ENCODE data around the gene KLK1.

DNA sequence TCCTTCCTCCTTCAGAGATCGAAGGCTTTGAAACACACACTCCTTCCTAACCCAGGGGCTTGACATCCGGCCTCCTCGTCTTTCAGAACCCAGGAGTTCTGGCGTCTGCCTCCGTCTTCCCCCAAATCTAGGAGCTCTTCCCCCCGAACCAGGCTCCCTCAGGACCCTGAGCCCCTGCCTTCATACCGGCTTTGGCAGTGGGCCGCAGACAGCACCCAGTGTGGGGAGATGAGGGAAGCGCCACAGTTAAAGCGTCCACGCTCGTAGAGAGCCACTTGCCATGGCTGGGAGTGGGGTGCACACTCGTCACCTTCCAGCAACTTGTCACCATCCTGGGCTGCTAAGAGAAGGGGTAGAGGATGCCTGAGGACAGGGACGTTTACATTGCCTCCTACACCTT is 3.9 kb upstream of the KLK1 start:
- TF ChIP-seq, protein P1, sequence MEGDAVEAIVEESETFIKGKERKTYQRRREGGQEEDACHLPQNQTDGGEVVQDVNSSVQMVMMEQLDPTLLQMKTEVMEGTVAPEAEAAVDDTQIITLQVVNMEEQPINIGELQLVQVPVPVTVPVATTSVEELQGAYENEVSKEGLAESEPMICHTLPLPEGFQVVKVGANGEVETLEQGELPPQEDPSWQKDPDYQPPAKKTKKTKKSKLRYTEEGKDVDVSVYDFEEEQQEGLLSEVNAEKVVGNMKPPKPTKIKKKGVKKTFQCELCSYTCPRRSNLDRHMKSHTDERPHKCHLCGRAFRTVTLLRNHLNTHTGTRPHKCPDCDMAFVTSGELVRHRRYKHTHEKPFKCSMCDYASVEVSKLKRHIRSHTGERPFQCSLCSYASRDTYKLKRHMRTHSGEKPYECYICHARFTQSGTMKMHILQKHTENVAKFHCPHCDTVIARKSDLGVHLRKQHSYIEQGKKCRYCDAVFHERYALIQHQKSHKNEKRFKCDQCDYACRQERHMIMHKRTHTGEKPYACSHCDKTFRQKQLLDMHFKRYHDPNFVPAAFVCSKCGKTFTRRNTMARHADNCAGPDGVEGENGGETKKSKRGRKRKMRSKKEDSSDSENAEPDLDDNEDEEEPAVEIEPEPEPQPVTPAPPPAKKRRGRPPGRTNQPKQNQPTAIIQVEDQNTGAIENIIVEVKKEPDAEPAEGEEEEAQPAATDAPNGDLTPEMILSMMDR (IDR thresholded peaks at IDR 0.05) = no peak
- no peak for TF ChIP-seq EP300 (IDR thresholded peaks at IDR 0.05)

Data from stomach (tissue), 4 donors.